ENCODE results near the gene HAT1.
"Not testable (repeated sequence)": the region's sequence is repeated elsewhere in the genome, so short reads cannot be mapped to it uniquely, and the experiment has no call there.

The HAT1 gene

DNA sequence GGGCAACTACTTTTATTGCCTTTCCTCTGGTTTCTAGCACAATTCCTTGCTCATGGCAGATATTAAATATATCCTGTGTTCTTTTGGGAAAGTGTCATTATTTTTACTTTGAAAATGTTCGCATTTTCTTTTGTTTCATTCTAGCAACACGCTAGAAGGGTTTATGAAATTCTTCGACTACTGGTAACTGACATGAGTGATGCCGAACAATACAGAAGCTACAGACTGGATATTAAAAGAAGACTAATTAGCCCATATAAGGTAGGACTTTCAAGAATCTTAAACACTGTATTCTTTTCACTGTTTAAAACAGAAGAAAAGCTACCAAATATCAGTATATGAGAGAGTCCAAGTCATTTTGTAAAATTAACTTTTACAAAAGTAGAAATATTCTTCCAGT is 56.8 kb downstream of the HAT1 start:
- no peak for DNase-seq (ENCODE audit: low read depth)

DNA sequence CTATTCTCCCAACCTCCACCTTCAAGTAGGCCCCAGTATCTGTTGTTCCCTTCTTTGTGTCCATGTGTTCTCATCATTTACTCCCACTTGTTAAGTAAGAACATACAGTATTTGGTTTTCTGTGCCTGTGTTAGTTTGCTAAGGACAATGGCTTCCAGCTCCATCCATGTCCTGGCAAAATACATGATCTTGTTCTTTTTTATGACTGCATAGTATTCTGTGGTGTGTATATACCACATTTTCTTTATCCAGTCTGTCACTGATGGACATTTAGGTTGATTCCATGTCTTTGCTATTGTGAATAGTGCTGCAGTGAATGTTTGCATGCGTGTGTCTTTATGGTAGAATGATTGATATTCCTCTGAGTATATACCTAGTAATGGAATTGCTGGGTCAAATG is 61.7 kb downstream of the HAT1 start:
- DNase-seq (ENCODE audit: low read depth): not testable (repeated sequence)

DNA sequence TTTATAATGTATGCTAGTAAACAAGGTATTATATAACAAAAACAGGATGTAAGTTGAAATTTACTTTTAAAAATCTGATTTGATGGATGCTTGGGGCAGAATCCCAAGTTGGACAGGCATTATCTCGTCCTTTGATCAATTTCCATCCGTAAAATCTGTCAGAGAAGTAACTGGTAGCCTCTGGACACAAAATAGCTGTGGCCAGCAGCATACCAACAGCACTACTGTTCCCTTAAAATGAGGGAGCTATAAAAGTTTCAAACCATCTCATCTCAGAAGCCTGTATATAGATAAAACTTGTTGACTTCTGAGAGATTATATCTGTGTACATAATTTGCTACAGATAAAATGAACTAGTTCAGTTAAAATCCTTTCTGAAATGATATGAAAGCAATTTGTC is 62.8 kb downstream of the HAT1 start:
- no peak for DNase-seq (ENCODE audit: low read depth)

DNA sequence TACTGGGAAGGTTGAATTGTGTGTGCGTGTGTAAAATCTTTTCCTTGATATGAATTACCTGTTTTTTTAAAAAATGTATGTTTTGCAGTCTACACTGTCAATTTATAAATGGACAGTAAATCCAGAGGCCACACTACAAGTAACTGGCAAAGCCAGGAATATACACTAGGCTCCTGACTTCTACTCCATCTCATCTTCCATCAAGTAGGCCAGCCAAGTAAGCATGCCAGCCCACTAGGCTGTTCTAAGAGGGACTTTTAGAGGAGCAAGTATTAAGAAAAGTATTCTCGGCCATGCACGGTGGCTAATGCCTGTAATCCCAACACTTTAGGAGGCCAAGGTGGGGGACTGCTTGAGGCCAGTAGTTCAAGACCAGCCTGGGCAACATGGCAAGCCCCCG is 64.5 kb downstream of the HAT1 start:
- no peak for DNase-seq (ENCODE audit: low read depth)

DNA sequence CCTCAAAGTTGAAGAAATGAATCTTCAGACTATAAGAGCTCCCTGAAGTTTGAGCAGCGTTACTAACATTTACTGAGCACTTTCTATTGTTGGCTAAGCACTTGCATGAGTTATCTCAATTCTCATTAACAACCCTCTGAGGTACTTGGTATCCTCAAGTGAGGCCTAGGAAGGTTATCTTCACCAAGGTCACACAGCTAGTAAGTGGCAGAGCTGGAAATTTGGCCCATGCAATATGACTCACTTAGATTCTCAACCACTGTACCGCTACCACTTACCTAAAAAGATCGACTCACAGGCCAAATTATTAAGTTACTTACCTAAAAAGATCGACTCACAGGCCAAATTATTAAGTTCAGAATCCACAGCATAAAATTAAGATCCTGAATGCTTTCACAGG is 68.8 kb downstream of the HAT1 start:
- DNase-seq (ENCODE audit: low read depth): no peak

DNA sequence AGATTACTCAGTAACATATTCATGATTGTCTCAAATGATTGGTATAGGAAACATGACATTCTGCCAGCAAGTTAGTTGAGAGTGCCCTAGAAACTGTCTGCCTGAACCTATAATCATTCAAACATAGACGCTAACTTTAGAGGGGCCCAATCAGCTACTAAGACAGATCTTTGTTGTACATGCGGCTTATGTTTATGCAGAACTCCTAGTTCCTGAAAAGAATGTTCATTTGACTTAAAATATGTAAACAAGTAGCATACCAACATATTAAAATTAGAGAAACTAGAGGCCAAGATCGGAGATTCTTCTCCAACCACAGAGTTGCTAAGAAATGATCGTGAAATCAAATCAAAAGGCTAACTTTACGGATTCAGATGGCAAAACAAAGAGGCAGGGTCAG is 73.3 kb downstream of the HAT1 start:
- no peak for DNase-seq (ENCODE audit: low read depth)

DNA sequence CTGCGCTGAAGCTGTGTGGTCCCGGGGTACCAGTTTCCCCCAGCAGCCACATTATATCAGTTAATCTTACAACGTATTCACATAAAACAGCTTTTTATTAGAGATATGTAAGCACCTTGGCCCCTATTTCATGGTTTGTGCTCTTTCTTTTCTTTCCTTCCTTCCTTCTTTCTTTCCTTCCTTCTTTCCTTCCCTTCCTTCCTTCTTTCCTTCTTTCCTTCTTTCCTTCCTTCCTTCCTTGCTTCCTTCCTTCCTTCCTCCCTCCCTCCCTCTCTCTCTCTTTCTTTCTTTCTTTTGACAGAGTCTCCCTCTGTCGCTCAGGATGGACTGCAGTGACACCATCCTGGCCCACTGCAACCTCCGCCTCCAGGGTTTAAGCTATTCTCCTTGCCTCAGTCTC is 73.8 kb downstream of the HAT1 start:
- no peak for DNase-seq (ENCODE audit: low read depth)

DNA sequence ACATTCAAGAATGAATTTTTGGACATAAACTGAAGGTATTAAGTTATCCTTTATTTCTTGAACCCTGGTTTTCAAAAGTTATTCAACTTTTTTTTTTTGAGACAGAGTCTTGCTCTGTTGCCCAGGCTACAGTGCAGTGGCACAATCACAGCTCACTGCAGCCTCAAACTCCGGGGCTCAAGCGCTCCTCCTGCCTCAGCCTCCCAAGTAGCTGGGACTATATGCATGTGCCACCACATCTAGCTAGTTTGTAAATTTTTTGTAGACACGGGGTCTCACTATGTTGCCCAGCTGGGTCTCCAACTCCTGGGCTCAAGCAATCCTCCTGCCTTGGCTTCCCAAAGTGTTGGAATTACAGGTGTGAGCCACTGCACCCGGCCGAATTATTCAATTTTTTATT is 74.8 kb downstream of the HAT1 start:
- DNase-seq (ENCODE audit: low read depth): not testable (repeated sequence)

DNA sequence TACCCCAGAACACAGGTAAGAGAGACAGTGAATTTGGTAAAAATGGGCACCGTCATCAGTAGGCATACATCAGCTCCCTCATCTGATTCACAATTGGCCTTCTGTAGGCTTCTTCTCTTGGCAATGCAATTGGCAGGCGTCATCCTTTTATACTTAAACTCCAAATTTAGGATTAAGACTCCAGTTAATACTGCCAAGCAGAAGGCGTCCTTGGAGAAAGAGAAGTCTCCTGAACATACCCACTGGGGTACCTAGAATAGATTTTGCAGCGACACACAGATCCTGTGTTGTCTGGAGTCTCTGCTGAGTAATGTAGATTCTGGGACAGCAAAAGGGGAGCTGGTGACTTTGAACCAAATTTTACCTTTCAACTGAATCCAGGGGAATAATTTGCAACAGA is 76.9 kb downstream of the HAT1 start:
- no peak for DNase-seq (ENCODE audit: low read depth)

DNA sequence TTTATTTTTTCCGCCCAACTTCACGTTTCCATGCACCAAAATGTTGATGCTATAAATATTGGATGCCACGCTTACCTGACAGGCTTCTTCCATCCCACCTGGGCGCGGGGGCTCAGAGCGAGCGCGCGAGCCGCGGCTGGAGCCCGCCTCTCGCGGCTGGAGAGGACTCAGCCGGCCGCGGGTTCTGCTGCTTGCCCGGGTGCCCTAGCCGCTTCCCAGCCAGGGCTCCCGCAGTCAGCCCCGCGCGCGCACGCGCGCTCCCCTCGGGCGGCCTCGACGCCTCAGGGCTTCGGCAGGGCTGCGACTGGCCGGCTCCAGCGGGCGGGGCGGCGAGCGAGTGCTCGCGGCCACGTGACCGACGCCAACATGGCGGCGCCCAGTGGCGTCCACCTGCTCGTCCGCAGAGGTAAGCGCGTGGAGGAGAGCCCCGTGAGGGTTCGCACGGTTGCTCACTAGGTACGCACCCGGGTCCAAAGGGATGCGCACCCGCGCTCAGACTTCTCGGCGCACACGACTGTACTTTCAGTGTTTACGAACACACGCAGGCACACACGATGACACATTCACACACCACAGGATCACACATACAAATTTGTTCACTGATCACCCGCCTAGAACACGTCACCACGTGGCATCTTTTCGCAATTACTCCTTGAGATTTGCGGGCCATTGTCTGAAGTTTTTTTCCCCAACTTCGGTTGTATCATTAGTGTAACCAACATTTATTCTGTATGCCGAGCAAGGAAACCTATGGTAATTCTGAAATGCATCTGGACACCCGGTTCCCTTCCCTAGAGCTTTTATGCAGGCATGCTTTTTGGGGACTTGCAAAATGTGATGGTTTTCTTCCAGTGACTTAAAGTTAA is 77.6 kb downstream of the HAT1 start, which contains the start of gene METAP1D:
Gene METAP1D (plus strand): TSS at position 350 of the 866 bp plus-strand sequence. CDS start 17 bp downstream, at position 367.
- peak; percentile 84 for DNase-seq (ENCODE audit: low read depth)

DNA sequence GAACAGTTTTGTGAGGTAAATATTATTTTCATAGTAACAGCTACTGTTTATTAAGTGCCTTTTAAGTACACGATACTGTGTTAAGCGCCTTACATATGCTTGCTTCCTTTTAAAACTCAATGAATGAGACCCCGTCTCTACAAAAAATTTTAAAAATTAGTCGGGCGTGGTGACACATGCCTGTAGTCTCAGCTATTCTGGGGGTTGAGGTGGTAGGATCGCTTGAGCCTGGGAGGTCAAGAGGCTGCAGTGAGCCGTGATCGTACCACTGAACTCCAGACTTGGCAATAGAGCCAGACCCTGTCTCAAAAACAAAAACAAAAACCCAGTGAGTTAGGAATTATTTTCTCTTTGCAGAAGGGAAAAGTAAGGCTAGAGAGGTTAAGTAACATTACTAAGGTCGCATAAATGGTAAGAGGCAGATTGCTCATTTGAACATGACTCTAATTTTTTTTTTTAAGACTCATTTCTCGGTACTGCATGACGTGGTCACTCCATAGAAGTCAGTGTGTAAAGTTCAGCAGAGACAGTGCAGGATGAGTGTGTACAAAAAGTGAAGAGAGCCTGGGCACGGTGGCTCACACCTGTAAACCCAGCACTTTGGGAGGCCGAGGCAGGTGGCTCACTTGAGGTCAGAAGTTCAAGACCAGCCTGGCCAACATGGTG is 78.6 kb downstream of the HAT1 start:
- DNase-seq (ENCODE audit: low read depth): no peak

DNA sequence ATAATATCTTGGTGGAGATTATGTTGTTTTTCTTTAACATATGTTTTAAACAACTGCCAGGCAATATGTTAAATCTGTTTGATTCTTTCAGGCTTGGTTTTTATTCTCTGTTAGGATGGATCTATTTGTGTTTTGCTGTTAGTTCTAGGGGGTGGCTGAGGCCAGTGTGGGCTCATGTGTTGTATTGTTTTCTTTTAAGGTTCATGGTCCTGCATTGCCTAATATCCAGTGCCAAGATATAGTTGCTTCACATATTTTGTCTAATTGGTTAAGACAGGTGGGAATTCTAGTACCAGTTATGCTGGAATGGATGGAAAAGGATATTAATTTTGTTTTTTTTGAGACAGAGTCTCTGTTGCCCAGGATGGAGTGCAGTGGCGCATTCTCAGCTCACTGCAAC is 85.1 kb downstream of the HAT1 start:
- no peak for DNase-seq (ENCODE audit: low read depth)

DNA sequence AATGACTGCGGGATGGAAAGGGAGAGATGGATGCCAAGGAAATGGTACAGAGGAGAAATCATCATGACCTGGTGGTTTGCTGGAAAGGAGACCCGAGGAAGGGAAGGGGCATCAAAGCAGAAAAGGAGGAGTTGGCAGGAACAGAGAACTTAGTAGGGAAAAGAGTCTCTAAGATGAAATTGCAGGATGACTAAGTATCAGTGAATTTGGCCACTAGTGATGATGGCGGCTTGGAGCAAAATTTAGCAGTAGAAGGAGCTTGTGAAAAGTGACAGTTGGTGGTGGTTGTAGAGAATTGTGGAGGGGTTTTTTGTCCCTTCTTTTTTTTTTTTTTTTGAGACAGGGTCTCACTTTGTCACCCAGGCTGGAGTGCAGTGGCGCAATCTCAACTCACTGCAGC is 87.6 kb downstream of the HAT1 start:
- DNase-seq (ENCODE audit: low read depth): no peak

DNA sequence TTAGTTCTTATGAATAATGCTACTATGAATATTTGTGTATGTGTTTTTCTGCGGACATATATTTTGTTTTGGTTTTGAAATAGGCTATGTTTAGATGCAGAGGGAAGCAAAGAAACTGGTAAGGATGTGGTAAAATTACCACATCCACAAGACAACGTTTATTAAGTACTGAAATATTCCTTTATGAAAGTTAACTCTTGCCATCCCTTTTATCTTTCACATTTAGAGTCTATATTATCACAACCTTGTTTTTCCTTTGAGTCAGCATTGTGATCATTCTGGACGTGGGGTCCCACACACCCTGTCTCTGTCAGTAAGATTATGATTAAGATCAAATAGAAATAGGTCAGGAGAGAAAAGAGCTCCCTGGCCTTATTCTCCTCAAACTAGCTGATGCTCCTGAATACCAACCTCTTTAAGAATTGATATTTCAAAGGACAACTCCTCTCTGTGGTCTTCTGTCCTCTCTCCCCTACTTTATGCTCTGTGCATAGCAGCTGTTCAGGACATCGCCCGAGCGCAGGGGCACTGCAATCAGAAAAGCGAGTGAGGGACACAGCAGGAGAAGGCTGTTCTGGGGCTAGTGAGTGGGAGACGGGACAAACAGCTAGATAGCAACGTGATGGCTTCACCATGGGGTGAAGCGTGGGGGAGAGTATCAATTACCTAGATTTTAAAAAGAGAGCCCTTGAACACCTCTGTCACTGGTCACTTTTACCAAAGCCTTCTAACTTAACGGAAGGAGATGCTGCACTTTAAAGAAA is 89.7 kb downstream of the HAT1 start:
- DNase-seq (ENCODE audit: low read depth): no peak

DNA sequence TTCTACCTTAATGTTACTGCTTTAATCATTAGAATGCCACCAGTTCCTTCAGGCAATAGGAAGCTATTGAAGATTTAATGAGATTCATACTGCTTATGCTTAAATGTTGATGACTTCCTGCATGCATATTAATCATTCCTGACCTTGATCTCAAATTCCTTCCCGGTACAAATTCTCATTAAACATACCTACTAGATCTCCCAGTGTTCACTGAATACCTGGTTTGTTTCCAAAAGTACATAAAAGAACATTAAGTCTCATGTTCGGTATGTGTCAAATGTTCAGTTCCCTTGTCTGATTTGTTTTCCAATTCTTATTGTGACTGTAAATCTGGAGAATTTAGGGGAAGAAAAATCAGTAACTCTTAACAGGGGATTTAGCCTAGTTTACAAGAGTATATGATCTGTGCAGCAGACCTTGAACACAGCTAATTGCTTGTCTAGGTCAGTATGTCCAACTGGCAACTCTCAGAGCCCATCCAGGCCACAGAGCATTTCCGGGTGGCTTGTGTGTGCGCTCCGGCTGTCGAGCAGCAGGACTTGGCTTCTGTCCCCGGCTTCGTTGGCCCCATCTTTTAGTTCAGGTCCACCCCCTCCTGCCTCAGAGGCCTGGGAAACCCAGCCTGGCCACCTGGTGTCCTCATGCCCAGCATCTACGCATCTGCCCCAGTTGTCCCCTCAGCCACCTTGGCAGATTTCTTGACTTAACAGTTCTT is 90.6 kb downstream of the HAT1 start:
- DNase-seq (ENCODE audit: low read depth): no peak

DNA sequence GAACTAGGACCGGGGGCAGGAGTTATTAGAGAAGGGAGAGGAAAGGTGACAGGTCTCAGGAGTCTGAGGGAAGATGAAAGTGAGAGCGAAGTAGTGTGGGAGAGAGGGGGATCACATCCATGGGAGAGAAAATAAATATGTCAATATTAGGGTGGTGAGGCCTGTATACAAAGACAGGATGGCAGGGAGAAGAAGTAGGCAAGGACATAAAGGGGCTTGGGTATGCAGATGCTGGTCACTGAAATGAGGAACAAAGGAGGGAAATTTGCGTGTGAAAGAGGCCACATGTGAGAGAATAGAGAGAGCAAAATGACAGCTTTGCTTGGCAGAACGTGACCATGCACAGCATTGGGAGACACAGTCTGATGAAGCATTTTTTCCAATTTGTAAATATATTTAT is 91.1 kb downstream of the HAT1 start:
- no peak for DNase-seq (ENCODE audit: low read depth)

DNA sequence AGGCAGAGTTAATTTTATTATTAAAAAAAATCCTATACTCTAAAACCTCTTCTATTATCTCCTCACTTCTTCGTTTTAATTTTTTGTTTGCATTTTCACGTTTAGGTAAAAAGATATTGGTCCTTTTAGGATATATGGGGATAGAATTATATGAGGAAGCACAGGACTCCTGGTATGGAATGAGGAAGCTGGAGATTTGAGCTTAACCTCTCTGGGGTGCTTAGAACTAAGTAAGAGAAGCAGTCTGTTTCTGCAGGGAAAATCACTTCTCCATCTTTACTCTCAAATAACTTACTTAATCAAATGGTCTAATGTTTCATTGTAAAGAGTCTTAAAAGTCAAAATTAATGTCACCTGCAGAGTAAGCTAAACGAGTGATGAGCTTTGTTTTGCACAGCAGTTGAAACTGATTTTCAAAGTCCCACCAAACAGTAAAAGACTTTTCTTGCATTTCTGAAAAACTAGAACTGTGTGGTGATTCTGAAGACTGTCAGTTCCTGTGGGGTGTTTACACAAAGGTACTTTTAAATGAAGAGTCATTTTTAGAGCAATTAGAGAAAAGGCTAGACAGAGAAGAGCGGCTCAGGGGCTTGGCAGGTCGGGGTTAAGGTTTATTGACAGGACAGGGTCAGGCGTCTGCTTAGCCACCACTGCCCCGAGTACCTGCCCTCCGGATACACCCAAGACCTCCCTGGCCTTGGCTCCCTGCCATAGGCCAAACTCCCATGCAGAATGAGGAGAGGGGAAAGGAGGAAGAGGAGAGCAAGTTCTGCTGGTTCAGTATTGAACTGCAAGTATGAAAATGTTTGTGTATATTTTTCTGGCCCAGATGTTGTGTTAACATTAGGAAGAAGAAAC is 99.0 kb downstream of the HAT1 start:
- DNase-seq (ENCODE audit: low read depth): no peak

DNA sequence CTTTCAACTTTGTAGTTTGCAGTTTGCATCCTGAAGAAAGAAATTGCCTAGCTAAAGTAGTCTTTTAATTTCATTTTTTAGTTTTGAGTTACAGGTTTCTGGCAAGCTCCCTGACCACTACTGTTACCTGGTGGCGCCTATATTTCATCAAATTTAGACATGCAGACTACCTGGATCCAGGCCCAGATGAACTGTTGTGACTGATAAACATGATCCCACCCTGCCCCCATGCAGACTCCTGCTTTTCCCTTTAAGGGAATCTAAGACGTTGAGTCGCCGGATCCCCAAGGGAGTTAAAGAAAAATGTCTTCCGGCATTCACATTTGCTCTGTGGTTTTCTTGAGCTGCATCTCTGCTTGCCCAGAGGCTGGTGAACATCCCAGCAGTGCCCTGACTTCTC is 99.7 kb downstream of the HAT1 start:
- DNase-seq (ENCODE audit: low read depth): no peak

DNA sequence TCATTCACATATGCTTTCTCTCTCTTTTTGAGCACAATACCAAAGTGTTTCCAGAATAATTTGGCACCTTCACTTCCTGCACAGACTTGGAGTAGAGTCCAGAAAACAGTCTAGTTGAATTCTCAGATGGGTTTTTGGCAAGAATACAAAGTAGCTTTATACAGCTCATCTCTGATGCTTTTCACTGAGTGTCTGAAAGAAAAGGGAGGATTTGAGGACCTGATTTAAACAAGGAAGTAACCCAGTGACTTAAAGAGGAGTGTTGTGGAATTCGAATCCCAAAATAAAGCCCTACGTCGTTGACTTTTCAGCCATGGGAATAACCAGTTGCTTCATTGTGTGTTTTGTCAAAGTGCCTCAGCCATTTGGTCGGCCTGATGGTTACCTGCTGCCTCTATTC is 109.3 kb downstream of the HAT1 start:
- no peak for DNase-seq (ENCODE audit: low read depth)

Data from stimulated activated CD8-positive, alpha-beta memory T cell treated with anti-CD3 and anti-CD28 coated beads, Interleukin-4, amount 100 ng/mL, for 24 hours (primary cell).